ENCODE measurements around the gene SEMA4D.

- TF ChIP-seq POLR2A (IDR thresholded peaks at IDR 0.05; ENCODE audit: low read depth, low read length) (no peak), POLR2AphosphoS5 (IDR thresholded peaks at IDR 0.05; ENCODE audit: low read depth, low read length) (0 out of 2 replicates have a peak, but pooled peaks have one; percentile 18), TAF1 (IDR thresholded peaks at IDR 0.05; ENCODE audit: borderline replicate concordance, low read depth, low read length) (no peak)
Measured at GRCh38 chr9:89361816-89362646, 135.9 kb downstream of the SEMA4D start.

Measured in GM12892 (cell line).